GM21825 (cell line): ENCODE data around the gene LIPG.
A peak's percentile ranks its signal among the peaks of the same experiment; 100 is the strongest.
"Not testable (repeated sequence)": the region's sequence is repeated elsewhere in the genome, so short reads cannot be mapped to it uniquely, and the experiment has no call there.

Source experiments
- ATAC-seq: cut with Tn5 transposase; IDR thresholded peaks from one replicate; pipeline ENCODE4 v1.9.1; 2021; ENCODE audit warnings: mild to moderate bottlenecking, moderate library complexity; ENCODE audit not compliant: unreplicated experiment

The LIPG gene

GRCh38 chr18:49561289-49562193 lies at the start of gene LIPG:
LIPG (plus strand) TSS chr18:49562057; CDS start chr18:49562309, 252 bp downstream.
- ATAC-seq = peak; percentile 76

- not testable (repeated sequence) for ATAC-seq
These were observed 49.0 kb upstream of the LIPG start for GRCh38 chr18:49512876-49513275.

GRCh38 chr18:49514577-49514976 lies 47.3 kb upstream of the LIPG start:
- no peak for ATAC-seq

- ATAC-seq = not testable (repeated sequence)
These were observed 46.9 kb upstream of the LIPG start for GRCh38 chr18:49515003-49515402.

DNA sequence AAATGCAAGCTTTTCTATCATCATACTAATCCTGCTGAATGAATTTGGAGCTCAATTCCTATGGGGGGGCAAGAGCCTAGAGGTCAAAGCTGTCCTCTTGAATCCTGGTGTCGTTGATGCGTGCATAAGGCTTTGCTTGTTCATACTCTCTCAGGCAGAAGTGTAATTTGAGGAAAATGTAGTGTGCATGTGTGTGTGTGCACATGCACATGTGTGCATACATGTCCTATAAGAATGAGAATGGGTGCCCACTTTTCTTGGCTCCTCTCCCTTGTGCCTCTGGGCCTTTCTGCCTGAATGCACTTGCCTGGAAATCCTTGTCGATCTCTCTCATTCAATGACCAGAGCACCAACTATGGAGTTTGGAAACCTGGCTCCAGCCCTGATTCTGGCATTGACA lies 46.3 kb upstream of the LIPG start:
- ATAC-seq = no peak

DNA sequence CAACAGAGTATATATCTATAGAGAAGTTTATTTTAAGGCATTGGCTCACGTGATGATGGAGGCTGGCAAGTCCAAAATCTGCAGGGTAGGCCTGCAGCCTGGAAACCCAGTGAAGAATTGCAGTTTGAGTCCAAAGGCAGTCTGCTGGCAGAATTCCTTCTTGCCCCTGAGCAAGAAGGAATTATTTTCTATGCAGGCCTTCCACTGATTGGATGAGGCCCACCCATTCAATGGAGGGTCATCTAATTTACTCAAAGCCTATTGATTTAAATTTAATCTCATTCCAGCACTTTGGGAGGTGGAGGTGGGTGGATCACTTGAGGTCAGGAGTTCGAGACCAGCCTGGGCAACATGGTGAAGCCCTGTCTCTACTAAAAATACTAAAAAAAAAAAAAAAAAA lies 44.4 kb upstream of the LIPG start:
- no peak for ATAC-seq

- no peak for ATAC-seq
These were observed 42.5 kb upstream of the LIPG start for GRCh38 chr18:49519101-49519971.

DNA sequence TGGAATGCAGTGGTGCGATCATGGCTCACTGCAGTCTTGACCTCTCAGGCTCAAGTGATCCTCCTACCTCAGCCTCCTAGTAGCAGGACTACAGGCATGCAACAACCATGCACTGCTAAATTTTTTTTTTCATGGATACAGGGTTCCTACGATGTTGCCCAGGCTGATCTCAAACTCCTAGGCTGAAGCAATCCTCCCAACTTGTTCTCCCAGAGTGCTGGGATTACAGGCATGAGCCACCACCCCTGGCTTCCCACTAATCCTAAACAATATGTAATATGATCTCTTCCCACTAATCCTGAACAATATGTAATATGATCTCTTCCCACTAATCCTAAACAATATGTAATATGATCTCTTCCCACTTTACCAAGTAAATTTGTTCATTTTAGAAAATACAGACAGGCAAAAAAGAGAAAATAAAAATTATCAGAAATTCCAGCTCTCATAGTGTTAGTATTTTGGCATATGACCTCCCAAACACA lies 41.2 kb upstream of the LIPG start:
- ATAC-seq = no peak

GRCh38 chr18:49521216-49521835 lies 40.5 kb upstream of the LIPG start:
- ATAC-seq = no peak

GRCh38 chr18:49523580-49524093 lies 38.2 kb upstream of the LIPG start:
- ATAC-seq = not testable (repeated sequence)

DNA sequence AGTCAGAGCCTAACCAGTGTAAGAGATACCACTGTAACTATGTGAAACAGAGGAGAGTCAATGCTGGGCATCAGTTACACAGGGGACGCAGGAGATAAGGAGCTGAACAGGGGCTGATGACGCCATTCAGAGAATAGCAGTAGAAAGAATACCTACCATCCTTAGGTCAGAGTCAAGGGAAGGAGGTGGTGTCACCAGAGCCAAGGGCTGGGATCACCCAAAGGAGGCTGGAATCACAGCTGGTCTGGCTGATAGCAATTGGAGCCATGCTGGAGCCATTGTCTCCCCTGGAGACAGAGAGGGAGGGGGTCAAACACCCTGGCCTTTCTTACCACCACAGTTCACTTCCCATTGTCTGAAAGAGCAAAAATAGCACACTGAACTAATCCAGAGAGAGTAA lies 37.5 kb upstream of the LIPG start:
- no peak for ATAC-seq

DNA sequence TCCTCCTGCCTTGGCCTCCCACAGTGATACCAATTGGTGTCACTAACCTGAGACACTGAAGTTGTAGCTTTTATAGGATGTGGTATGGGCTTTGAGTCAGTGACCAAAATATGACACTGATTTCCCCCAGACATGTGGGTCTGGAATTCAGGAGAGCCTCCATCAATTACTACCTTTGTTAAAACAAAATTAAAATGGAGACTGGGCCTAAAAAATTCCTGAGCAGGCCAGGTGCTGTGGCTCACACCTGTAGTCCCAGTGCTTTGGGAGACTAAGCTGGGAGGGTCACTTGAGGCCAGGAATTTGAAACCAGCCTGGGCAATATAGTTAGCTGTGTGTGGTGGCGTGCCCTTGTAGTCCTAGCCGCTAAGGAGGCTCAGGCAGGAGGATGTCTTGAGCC lies 36.9 kb upstream of the LIPG start:
- no peak for ATAC-seq

DNA sequence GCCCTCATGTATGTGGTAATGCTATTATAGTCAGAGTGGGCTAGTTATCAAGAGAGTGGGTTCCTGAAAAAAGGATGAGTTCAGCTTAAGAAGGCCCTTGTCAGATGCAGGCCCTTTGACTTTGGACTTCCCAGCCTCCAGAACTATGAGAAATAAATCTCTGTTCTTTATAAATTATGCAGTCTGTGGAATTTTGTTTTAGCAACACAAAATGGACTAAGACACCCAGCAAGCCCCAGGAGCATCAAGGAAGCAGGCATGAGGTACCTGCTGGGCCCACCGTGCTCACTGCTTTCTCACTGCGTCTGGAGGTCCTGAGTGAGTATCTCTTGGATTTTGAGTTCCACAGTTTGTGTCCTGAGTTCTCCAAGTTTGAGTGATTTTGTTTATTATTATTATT lies 35.9 kb upstream of the LIPG start:
- ATAC-seq = no peak

DNA sequence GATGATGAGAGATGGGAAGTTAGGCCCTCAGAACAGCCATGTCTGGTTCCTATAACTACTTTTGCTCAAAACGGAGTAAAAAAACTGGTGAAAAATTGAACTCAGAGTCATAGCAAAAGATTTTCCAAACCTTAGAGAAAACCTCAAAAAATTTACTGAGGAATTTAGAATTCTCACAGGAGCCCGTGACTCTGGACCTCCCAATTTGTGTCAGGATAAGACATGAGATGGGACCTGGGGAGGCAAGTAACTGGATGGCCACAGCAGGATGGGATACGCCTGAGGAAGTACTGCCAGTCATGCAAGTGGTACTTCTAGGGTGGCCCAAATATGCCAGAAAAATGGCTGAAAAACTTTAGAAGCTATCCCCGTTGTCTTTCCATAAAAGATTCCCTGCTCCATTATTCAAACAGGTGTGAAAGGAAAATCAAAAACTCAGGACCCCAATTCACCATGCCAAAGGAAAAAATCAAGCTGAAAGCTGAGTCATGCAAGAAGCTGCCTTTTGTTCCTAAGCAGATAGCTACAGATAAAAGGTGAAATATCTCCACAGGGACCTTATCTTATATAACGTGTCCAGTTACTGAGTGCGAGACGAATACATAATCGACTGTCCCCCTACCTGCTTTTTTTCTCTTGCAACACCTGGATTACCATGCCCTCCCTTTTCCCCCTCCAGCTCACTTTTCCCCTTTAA lies 34.1 kb upstream of the LIPG start:
- ATAC-seq = no peak

- ATAC-seq = no peak
These were observed 32.3 kb upstream of the LIPG start for GRCh38 chr18:49529596-49529995.

- ATAC-seq = no peak
These were observed 30.1 kb upstream of the LIPG start for GRCh38 chr18:49531678-49532153.

GRCh38 chr18:49534846-49535601 lies 26.8 kb upstream of the LIPG start:
- ATAC-seq = no peak

- no peak for ATAC-seq
These were observed 24.5 kb upstream of the LIPG start for GRCh38 chr18:49537232-49537896.

- no peak for ATAC-seq
These were observed 17.5 kb upstream of the LIPG start for GRCh38 chr18:49544362-49544761.
